ENCODE data around the gene CYP4F12. TPM values are rescaled to one million over a fixed set of nuclear protein-coding genes. Genes with fewer than 3 reads are reported as not detected.

CYP4F12 gene
- total and polyA plus RNA-seq, 2 of the 4 experiments (the other 2 are of a cell fraction), result not detected

- Histone ChIP-seq H3K36me3 (ENCODE audit: control insufficient read depth, insufficient read depth, low read length) (no peaks in the 10 kb centered on the region), H3K9me1 (ENCODE audit: insufficient read depth, low read length) (no peaks in the 10 kb centered on the region), H3K4me3 (ENCODE audit: insufficient read depth, low read depth, low read length) (no peak overlapping the region), H3K79me1 (ENCODE audit: low read depth in 1 of 2, low read length in 2 of 2) (no peaks in the 10 kb centered on the region), H3K9me3 (ENCODE audit: control insufficient read depth, insufficient read depth, low read length) (peaks cover 23% of the 10 kb centered on the region), H4K8ac (ENCODE audit: low read depth in 2 of 2, low read length in 2 of 2) (no peak overlapping the region), H3K4ac (ENCODE audit: low read depth, low read length) (no peak overlapping the region), H3K4me1 (ENCODE audit: control insufficient read depth, insufficient read depth, low read length) (no peaks in the 10 kb centered on the region), H3K4me2 (ENCODE audit: low read depth, low read length) (no peak overlapping the region), H2BK120ac (ENCODE audit: low read depth, low read length) (no peak overlapping the region), H3K9ac (ENCODE audit: low read depth, low read length) (no peak overlapping the region), H4K91ac (ENCODE audit: insufficient read depth, low read depth, low read length) (no peak overlapping the region), H4K5ac (ENCODE audit: low read depth, low read length) (no peak overlapping the region), H4K20me1 (ENCODE audit: insufficient read depth, low read length) (no peaks in the 10 kb centered on the region), H2AK5ac (ENCODE audit: low read depth, low read length) (no peak overlapping the region), H3K27ac (ENCODE audit: insufficient read depth, low read length) (no peak overlapping the region), H3K18ac (ENCODE audit: low read depth, low read length) (no peak overlapping the region), H3K56ac (ENCODE audit: extremely low read depth, insufficient read depth, low read length) (no peak overlapping the region), H2AFZ (replicated peaks; ENCODE audit: low read length, poor library complexity) (no peak overlapping the region), H2BK15ac (ENCODE audit: low read depth, low read length) (no peak overlapping the region), H2BK5ac (ENCODE audit: low read depth, low read length, poor library complexity, severe bottlenecking) (no peak overlapping the region), H2BK20ac (ENCODE audit: low read depth, low read length) (no peak overlapping the region), H3K23ac (ENCODE audit: low read depth, low read length) (no peak overlapping the region), H2AK9ac (replicated peaks; ENCODE audit: low read depth, low read length, poor library complexity) (no peak overlapping the region), H3K27me3 (ENCODE audit: control insufficient read depth, insufficient read depth, low read length) (no peaks in the 10 kb centered on the region), H3K14ac (replicated peaks; ENCODE audit: low read depth, low read length) (no peak overlapping the region)
- DNase-seq (no peak), ATAC-seq (ENCODE audit: low read depth) (no peak)
- dilution Hi-C loops (cut with HindIII; ENCODE audit: low sequenced_read_pairs, unreplicated experiment), result no loop called here
- ChIA-PET CTCF (no interaction called here), POLR2A (ENCODE audit: unreplicated experiment) (no interaction called here)
- TF ChIP-seq CHD1 (IDR thresholded peaks at IDR 0.05; ENCODE audit: low read depth, low read length) (no peak), ELK1 (IDR thresholded peaks at IDR 0.05; ENCODE audit: borderline replicate concordance, low read depth, low read length) (no peak), SMC3 (IDR thresholded peaks at IDR 0.05; ENCODE audit: low read depth, low read length) (no peak), POLR2A (IDR thresholded peaks at IDR 0.05; ENCODE audit: low read depth, low read length) (no peak), FOS (IDR thresholded peaks at IDR 0.05; ENCODE audit: low read depth, low read length) (no peak), RFX5 (IDR thresholded peaks at IDR 0.05; ENCODE audit: low read depth, low read length) (no peak), NFE2L2 (IDR thresholded peaks at IDR 0.05; ENCODE audit: low read depth, low read length) (no peak)
- no TSS peak for BruUV-seq (replicated peaks)
- intact Hi-C loops (cut with micrococcal nuclease), result no loop called here
- in situ Hi-C loops (cut with MboI; ENCODE audit: low sequenced_read_pairs), result no loop called here
- no CpG with 5 or more reads among the region's 6 CpGs for WGBS, 2 experiments (ENCODE audit: extremely low coverage in 2 of 2, insufficient read length in 1 of 2)
Measured at GRCh38 chr19:15717809-15718208, 44.9 kb downstream of the CYP4F12 start.

Measured in IMR-90 (cell line).